SKM-1 treated with dmso at 0.1 percent for 144 hours (cell line): ENCODE results near the gene STPG1.

ENCODE experiments used
- DNase-seq: peaks from one replicate; lab custom pipeline; 2025; ENCODE audit not compliant: unreplicated experiment; lab: John Stamatoyannopoulos, UW

The STPG1 gene

GRCh38 chr1:24321697-24322469, 91.7 kb downstream of the STPG1 start:
- no peak for DNase-seq

GRCh38 chr1:24321126-24321525, 92.5 kb downstream of the STPG1 start:
- DNase-seq: no peak

- no peak for DNase-seq
Measured at GRCh38 chr1:24319962-24320361, 93.6 kb downstream of the STPG1 start.

GRCh38 chr1:24319312-24319863, 94.2 kb downstream of the STPG1 start, which contains the start of gene GRHL3:
GRHL3 (plus strand) TSS chr1:24319357; CDS start chr1:24319552, 195 bp downstream.
- no peak for DNase-seq

DNA sequence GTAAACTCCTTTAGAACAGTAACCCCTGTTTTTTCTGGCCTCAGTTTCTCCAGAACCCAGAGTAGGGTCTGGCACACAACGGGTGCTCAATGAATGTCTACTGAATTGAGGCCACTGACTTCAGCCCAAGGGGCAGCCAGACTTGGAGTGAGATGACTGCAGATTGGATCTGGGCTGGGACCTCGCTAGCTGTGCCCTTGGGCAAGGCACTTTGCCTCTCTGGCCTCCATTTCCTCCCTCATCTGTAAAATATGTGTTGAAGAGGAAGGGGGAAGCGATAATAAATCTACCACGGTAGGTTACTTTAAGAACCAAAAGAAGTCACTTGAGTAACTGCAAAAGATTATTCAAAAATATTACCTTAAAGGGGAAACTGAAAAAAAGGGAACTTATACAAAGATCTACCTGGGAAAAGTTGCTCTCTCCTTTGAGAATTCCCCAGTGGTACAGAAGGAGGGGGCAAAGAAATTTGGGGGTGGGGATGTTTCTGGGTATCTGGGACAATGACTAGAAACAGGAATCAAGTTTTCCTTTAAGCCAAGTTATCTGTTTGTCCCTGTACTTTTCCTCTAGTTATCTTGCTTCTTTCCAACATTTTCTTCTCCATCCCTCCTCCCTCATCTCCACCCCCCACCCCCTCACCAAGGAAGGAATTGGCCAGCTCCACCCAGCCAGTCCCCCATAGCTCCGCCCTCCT, 94.8 kb downstream of the STPG1 start:
- no peak for DNase-seq

DNA sequence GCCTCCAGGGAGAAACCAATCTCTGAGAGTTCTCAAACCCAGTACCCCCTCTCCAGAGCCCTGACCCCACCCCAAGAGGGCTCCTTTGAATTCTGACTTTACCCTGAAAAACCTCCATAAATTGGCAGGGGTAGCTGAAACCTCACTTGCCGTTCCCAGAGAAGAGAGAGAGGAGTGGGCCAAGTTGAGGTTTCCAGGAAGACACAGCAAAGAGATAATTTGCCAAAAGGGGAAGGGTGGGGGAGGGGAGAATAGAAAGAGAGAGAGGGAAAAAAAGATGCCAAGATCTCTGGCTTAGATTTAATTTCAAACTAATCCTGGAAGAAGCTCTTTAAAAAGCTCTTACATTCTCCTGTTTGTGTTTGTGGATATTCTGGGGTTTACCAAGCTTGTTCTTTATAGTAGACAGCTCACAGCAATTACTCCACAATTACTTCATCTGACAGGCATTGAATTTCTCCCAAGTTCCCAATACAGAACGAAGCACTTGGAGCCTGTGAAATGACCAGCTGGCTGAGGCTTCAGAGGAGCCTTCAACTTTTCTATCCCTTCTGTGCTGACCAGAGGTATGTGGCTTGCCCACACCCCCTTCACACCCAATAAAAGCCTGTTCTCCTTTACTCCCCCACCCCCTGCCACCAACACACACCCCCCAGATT, 95.5 kb downstream of the STPG1 start:
- DNase-seq: no peak

DNA sequence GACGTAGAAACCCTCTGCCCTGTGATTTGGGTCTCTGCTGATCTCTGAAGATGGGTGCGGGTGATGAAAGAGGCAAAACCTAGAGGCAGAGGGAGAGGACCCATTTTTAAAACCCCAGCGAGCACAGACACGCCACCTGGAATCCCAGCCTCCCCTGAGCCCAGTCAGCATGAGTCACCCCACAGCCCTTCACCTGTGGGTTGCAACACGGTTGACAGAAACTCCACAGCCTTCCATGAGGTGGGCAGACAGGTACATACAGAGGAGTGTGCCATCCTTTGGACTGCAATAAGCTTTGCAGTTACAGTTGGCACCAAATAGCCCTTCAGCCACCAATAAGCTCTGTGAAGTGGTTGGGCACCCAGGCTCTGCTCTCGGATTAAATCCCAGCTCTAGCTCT, 96.5 kb downstream of the STPG1 start:
- DNase-seq: no peak

DNA sequence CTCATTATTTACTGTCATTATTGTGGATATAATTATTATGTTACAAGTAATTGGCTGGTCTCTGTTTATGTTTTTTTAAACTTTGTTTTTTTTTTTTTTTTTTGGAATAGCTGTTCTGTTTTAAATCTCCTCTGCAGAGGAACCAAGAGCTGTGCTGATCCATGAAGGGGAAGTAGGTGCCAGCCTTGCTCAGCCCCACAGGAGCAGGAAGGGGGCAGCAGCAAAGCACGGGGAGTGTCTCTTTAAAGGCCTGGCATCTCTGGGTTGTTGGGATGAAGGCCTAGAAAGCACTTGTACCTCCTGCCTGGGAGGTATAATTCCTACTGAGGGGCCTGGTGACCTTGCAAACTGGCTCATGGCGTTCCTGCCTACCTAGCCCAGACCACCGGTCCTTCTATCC, 96.9 kb downstream of the STPG1 start:
- no peak for DNase-seq

- no peak for DNase-seq
Measured at GRCh38 chr1:24315391-24315790, 98.2 kb downstream of the STPG1 start.

DNA sequence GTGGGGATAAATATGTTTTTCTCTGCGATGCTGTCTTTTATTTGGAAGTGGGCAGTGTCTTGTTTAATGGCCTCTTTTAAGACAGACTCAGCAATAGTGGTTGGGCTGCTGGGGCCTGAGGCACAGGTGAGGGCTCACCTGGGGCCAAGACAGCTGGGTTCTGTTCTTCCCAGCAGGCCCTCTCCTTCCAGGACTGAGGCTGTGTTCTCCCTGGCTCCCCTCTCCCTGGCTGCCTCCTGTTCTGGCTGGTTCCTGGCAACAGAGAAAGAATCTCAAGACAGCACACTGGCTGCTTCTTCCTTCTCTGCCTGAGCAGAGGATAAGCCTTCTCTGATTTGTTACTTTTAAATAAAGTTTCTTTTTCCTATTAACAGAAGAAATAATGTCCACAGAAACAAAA, 101.8 kb downstream of the STPG1 start:
- no peak for DNase-seq

DNA sequence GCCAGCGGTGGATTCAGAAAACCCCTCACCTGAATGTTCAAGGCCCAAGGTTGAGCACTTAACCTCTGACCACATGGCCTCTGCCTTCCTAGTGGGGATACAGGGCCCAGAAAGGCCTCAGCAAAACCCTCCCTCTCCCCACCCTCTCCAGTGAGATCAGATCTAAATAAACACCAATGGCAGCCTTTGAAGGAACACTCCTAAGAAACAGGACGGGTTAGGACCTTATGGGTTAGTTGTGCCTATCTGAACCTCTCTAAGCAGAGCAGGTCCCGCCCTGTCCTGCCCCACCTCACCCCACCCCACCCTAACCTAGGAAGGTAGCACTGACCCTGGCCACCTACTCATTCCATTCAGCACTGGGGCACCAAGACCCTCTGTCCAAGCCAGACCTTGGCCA, 102.3 kb downstream of the STPG1 start:
- no peak for DNase-seq

DNA sequence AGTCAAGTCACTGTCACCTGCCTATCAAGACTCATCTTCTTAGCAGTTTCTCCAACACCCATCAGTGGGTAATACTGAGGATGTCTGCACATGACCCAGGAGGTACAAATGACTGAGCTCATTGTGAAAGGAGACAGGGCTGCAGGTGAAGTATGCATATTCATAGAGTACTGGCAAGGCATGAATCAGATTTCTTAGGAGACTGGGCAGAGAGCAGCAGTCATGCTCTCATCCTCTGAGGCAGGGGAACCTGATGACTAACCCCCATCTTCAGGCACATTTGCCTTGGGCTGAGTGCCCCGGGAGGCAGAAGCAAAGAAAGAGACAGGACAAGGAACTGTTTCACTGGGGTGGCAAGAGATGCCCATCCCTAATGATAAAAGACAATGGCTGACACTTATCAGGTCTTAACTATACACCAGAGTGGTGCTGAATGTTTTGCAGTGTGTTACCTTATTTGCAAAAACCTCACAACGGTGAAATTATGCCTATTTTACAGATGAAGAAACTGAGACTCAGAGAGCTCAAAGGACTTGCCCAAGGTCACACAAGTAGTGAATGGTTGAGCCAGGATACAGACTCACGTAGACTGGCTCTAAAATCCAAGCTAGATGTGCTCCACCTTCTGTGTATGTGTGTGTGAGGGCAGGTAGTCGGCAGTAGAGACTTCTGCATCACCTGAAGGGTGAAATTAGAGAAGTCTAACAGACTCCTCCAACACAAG, 103.7 kb downstream of the STPG1 start:
- no peak for DNase-seq

GRCh38 chr1:24308365-24309015, 105.1 kb downstream of the STPG1 start:
- DNase-seq: no peak
